ENCODE data around the gene BPIFB1.

Gene BPIFB1

GRCh38 chr20:33291416-33291815 lies 8.4 kb downstream of the BPIFB1 start:
- H3K4me3 ChIP-seq (replicated peaks; ENCODE audit: insufficient read depth, low read length), result no peak overlapping the region
- peaks cover 4% of the 10 kb centered on the region for H3K27me3 ChIP-seq (ENCODE audit: insufficient read depth, poor library complexity, severe bottlenecking)
- TF ChIP-seq SPI1 (IDR thresholded peaks at IDR 0.05; ENCODE audit: borderline replicate concordance, low read depth) (no peak), POLR2AphosphoS5 (IDR thresholded peaks at IDR 0.05; ENCODE audit: low read depth) (no peak), REST (IDR thresholded peaks at IDR 0.05; ENCODE audit: insufficient replicate concordance, low read depth) (no peak), CTCF (IDR thresholded peaks at IDR 0.05; ENCODE audit: insufficient read depth, low read length) (no peak), GABPA (IDR thresholded peaks at IDR 0.05; ENCODE audit: low read depth) (no peak)
- DNase-seq (ENCODE audit: low read depth in 1 of 2, low spot score in 1 of 2), result no peak
- no peak overlapping the region for H3K27ac ChIP-seq (replicated peaks)

- TF ChIP-seq SPI1 (IDR thresholded peaks at IDR 0.05; ENCODE audit: borderline replicate concordance, low read depth), result no peak
- TF ChIP-seq POLR2AphosphoS5 (IDR thresholded peaks at IDR 0.05; ENCODE audit: low read depth), result no peak
- TF ChIP-seq CTCF (IDR thresholded peaks at IDR 0.05; ENCODE audit: insufficient read depth, low read length), result peak; percentile 91
- no peak for TF ChIP-seq REST (IDR thresholded peaks at IDR 0.05; ENCODE audit: insufficient replicate concordance, low read depth)
- Histone ChIP-seq H3K4me3 (replicated peaks; ENCODE audit: insufficient read depth, low read length) (no peak overlapping the region), H3K27ac (replicated peaks) (no peak overlapping the region), H3K27me3 (ENCODE audit: insufficient read depth, poor library complexity, severe bottlenecking) (peaks cover 2% of the 10 kb centered on the region)
- peak; percentile 43 to 49 for DNase-seq (ENCODE audit: low read depth in 1 of 2, low spot score in 1 of 2)
Observed at GRCh38 chr20:33291830-33292355, 8.9 kb downstream of the BPIFB1 start.

GRCh38 chr20:33296206-33296605 lies 13.2 kb downstream of the BPIFB1 start:
- peaks cover 2% of the 10 kb centered on the region for H3K27me3 ChIP-seq (ENCODE audit: insufficient read depth, poor library complexity, severe bottlenecking)
- H3K27ac ChIP-seq (replicated peaks), result no peak overlapping the region
- H3K4me3 ChIP-seq (replicated peaks; ENCODE audit: insufficient read depth, low read length), result no peak overlapping the region
- no peak for TF ChIP-seq GABPA (IDR thresholded peaks at IDR 0.05; ENCODE audit: low read depth)
- TF ChIP-seq REST (IDR thresholded peaks at IDR 0.05; ENCODE audit: insufficient replicate concordance, low read depth), result no peak
- no peak for TF ChIP-seq POLR2AphosphoS5 (IDR thresholded peaks at IDR 0.05; ENCODE audit: low read depth)
- no peak for TF ChIP-seq SPI1 (IDR thresholded peaks at IDR 0.05; ENCODE audit: borderline replicate concordance, low read depth)
- no peak for TF ChIP-seq CTCF (IDR thresholded peaks at IDR 0.05; ENCODE audit: insufficient read depth, low read length)
- DNase-seq (ENCODE audit: low read depth in 1 of 2, low spot score in 1 of 2), result no peak

Data from HL-60 (cell line).